ENCODE results near the gene BPNT1. TPM values are rescaled to one million over a fixed set of nuclear protein-coding genes. Genes with fewer than 3 reads are reported as not detected.

BPNT1 gene
- total RNA-seq, 1 experiment from 2014 or later: 36.9 TPM

DNA sequence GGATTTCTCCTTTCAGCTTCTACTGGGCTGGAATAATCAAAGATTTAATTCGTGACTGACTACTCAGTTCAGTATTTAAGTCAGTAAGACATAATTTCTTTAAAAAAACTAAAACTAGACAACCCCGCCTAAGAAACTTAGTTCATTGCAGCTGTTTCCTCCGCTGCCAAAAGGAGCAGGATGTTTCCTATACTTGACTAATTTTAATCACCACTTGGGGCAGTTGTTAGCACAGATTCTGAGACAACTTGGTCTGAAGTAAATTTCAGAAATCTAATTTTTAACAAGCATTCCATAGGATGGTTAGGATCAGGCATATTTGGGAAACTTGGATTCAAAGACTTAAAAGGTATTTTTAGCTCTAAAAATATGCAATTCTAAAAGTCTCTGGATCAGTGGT lies 77.3 kb downstream of the BPNT1 start:
- DNase-seq (ENCODE audit: low read depth in 1 of 2, low spot score in 2 of 2): no peak

DNA sequence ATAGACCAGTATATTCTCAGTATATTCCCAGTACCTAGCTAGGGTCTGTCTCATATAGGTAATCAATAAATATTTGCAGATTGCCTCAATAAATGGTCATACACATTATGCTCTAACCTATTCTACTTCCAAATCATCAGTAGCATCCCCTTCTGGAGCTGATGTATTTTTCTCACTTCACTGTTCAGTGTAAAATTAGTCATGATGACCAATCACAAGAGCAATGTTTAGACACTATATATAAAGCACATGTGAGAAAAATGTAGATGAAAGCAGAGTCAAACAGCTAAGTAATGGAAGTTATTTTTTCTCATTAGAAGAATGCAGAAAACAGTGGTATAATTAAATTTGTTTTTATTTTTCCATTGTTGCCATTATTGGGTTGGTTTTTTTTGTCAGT lies 78.0 kb downstream of the BPNT1 start:
- no peak overlapping the region for H3K4me3 ChIP-seq
- no peaks in the 10 kb centered on the region for H3K27me3 ChIP-seq (replicated peaks)
- H3K36me3 ChIP-seq: peaks cover 27% of the 10 kb centered on the region
- no peak for DNase-seq (ENCODE audit: low read depth in 1 of 2, low spot score in 2 of 2)
- no peak overlapping the region for H3K27ac ChIP-seq
- no peaks in the 10 kb centered on the region for H3K9me3 ChIP-seq (replicated peaks)
- H3K4me1 ChIP-seq (replicated peaks): no peaks in the 10 kb centered on the region

More for the DNA sequence above, 77.3 kb downstream of the BPNT1 start:
- H3K4me3 ChIP-seq: no peak overlapping the region
- no peaks in the 10 kb centered on the region for H3K27me3 ChIP-seq (replicated peaks)
- H3K36me3 ChIP-seq: peaks cover 27% of the 10 kb centered on the region
- H3K9me3 ChIP-seq (replicated peaks): no peaks in the 10 kb centered on the region
- H3K4me1 ChIP-seq (replicated peaks): no peaks in the 10 kb centered on the region
- no peak overlapping the region for H3K27ac ChIP-seq

Other genes with a start within 250 kb of the BPNT1 start
- not detected in 2 replicates for gene SLC30A10, start 161.2 kb downstream of the BPNT1 start, total RNA-seq (2014; rRNA removed; shearing (Covaris generic))
- 46.5 and 54.5 TPM in 2 replicates for gene EPRS1, start 43.3 kb downstream of the BPNT1 start, total RNA-seq (2014; rRNA removed; shearing (Covaris generic))
- 82.9 and 103 TPM in 2 replicates for gene IARS2, start 4.3 kb upstream of the BPNT1 start, total RNA-seq (2014; rRNA removed; shearing (Covaris generic))
- gene RAB3GAP2, start 182.7 kb upstream of the BPNT1 start, total RNA-seq (2014; rRNA removed; shearing (Covaris generic)): 16.7 and 20.6 TPM in 2 replicates